ENCODE results near the gene IPO13.

DNA sequence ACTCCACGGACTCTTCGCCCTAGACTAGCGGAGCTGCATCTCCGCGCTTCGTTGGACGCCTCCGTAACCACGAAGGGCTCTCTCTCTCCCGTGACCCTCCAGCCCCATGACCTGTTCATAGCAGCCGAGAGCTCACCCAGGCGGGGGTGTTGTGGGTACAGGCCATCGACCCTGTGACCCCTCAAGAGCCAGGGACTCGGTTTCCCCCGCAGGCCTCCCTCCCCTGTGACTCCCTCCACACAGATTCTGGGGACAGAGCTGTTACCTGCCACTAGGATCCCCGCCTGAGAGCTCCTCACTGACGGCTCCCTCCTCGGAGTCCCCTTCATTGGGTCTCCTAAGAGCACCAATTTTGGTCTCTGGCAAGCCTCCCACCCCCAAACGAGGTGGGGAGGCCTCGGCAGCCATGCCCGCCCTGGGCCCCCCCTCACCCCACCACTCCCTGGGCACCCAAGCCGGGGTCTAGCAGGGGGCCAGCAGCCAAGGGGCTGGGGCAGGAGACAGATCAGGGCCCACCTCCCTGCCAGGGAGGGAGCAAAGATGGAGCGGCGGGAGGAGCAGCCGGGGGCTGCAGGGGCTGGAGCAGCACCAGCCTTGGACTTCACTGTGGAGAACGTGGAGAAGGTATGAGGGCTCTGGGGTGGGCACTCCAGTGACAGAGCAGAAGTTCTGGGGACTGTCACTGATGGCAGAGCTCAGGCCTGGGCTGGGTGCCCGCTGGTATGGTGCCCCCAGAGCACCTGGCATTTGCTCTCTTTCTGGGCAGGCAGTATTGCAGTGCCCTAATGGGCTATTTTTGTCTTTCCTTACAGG, 517 bp downstream of the IPO13 start:
- TF ChIP-seq, protein P1, sequence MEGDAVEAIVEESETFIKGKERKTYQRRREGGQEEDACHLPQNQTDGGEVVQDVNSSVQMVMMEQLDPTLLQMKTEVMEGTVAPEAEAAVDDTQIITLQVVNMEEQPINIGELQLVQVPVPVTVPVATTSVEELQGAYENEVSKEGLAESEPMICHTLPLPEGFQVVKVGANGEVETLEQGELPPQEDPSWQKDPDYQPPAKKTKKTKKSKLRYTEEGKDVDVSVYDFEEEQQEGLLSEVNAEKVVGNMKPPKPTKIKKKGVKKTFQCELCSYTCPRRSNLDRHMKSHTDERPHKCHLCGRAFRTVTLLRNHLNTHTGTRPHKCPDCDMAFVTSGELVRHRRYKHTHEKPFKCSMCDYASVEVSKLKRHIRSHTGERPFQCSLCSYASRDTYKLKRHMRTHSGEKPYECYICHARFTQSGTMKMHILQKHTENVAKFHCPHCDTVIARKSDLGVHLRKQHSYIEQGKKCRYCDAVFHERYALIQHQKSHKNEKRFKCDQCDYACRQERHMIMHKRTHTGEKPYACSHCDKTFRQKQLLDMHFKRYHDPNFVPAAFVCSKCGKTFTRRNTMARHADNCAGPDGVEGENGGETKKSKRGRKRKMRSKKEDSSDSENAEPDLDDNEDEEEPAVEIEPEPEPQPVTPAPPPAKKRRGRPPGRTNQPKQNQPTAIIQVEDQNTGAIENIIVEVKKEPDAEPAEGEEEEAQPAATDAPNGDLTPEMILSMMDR (IDR thresholded peaks at IDR 0.05), result no peak
- no peak for TF ChIP-seq POLR2AphosphoS5 (IDR thresholded peaks at IDR 0.05)
- TF ChIP-seq POLR2A (IDR thresholded peaks at IDR 0.05), result no peak
- TF ChIP-seq EP300 (IDR thresholded peaks at IDR 0.05), result no peak

Data from upper lobe of left lung (tissue), 4 donors.